Fibroblast of the aortic adventitia (primary cell): ENCODE measurements around the gene EVC2. TPM values are rescaled to one million over a fixed set of nuclear protein-coding genes. Genes with fewer than 3 reads are reported as not detected.

Source experiments
- DNase-seq: peaks from one replicate; pipeline ENCODE4 v3.0.0-alpha.2; 2010; ENCODE audit warnings: low read depth
- H3K4me3 ChIP-seq: 2 replicates; pipeline ENCODE4 v1.5.1; 2011; ENCODE audit warnings: low read depth, mild to moderate bottlenecking, control low read depth, low read length, moderate library complexity
- CTCF ChIP-seq: IDR thresholded peaks from 2 replicates; pipeline ENCODE4 v1.5.1; 2011; ENCODE audit warnings: mild to moderate bottlenecking, low read length, control low read depth, inconsistent platforms; ENCODE audit not compliant: insufficient read depth
- total RNA-seq: library from RNA; depleted of rRNA; stranded (reverse); fragments of >200 nt; gene quantifications from 2 replicates; pipeline ENCODE4 v1.2.3, GENCODE V29; 2012; ENCODE audit warnings: low replicate concordance

Gene EVC2
- 15.5 and 17.1 TPM in 2 replicates for total RNA-seq

GRCh38 chr4:5708449-5709206 lies at the start of gene EVC2:
EVC2 (minus strand) TSS chr4:5708559; CDS start chr4:5708513, 46 bp downstream.
- peak; percentile 66 for DNase-seq
- H3K4me3 ChIP-seq, result peak within 1 kb of the TSS; percentile 80

GRCh38 chr4:5757954-5758353 lies 49.6 kb upstream of the EVC2 start:
- DNase-seq, result no peak
- no peak overlapping the region for H3K4me3 ChIP-seq
- no peak for TF ChIP-seq CTCF

More at GRCh38 chr4:5708449-5709206, at the start of gene EVC2:
- no peak for TF ChIP-seq CTCF

DNA sequence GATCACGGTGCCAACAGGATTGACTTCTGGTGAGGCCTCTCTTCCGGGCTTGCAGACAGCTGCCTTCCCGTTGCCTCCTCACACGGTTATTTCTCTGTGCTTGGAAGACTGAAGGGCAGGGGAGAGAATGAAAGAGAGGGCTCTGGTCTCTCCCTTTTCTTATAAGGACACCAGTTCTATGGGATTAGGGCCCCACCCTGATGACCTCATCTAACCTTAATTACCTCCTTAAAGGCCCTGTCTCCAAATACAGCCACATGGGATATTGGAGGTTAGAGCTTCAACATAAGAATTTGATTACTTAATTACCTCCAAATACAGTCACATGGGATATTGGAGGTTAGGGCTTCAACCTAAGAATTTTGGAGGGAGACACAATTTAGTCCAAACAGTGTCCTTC lies 49.2 kb upstream of the EVC2 start:
- TF ChIP-seq CTCF, result no peak
- H3K4me3 ChIP-seq, result no peak overlapping the region
- DNase-seq, result peak; percentile 26

DNA sequence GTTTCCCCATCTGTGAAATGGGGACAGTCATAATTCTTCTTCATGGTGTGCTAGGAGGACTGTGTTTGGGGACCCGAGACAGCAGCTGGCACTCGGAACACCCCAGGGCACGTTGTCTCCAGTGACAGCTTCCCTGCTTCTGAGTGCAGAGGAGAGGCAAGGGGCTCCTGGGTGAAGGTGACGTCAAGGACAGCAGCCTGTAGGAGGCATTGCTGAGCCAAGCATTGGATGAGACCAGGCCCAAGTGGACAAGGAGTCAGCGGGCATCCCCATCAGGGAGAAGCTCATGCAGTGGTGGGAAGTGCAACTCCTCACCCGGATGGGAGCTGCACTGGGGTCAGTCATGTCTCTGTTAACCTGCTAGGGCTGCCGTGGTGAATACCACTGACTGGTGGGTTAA lies 48.7 kb upstream of the EVC2 start:
- DNase-seq, result no peak
- H3K4me3 ChIP-seq, result no peak overlapping the region
- no peak for TF ChIP-seq CTCF

DNA sequence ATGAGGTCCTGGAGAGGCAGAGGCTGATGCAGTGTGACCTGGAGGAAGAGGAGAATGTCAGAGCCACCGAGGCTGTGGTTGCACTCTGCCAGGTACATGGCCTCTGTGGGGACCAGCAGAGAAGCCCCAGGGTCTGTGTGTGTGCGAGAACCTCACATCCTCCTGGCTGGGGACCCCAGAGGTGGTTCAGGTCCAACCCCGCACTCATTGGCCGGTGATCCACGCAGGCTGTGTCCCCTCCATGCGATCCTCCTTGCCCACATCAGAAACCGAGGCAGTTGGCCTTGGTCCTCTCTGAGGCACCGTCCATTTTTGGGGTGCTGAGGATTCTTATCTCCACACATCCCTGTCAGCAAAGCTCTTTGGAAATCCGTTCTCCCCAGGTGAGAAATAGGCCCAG lies 47.9 kb upstream of the EVC2 start:
- no peak overlapping the region for H3K4me3 ChIP-seq
- no peak for DNase-seq
- no peak for TF ChIP-seq CTCF

GRCh38 chr4:5755679-5756078 lies 47.3 kb upstream of the EVC2 start:
- no peak overlapping the region for H3K4me3 ChIP-seq
- TF ChIP-seq CTCF, result no peak
- DNase-seq, result no peak

DNA sequence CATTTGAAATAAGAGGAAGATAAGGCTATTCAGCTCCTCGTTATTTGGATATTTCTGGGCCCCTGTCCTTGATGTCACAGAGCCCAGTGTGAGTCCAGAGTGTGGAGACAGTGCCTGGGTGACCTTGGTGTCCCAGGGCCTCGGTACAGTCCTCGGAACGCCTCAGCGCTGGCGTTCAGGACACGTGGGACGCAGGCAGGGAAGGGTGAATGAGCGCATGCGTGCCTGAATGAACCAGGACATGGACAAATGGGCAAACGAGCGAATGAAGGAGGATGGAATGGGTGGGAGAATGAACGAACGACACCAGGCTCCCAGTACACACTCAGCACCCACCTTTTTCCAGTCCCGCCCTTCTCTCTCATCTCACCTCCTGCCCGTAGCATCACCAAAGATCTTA lies 46.8 kb upstream of the EVC2 start:
- TF ChIP-seq CTCF, result no peak
- H3K4me3 ChIP-seq, result no peak overlapping the region
- DNase-seq, result no peak
